Vagina (tissue), 2 donors: Measurements from ENCODE around the gene E2F1.

Source experiments
- CTCF ChIP-seq, 3 experiments: fragments of 450-650 bp in 2 of 3; fragments of 200-600 bp in 1 of 3; sonication (generic) in 1 of 3; IDR thresholded peaks; one replicate each; pipeline ENCODE4 v1.5.1; 2017 to 2019; ENCODE audit warnings: antibody characterized with exemption in 3 of 3, mild to moderate bottlenecking in 2 of 3, moderate library complexity in 2 of 3
- POLR2AphosphoS5 ChIP-seq, 2 donors: sonication (generic); formaldehyde crosslinking; IDR thresholded peaks; one replicate each; pipeline ENCODE4 v1.9.0; 2017; ENCODE audit warnings: antibody characterized with exemption in 2 of 2, mild to moderate bottlenecking in 2 of 2, low read depth in 1 of 2; ENCODE audit not compliant: insufficient read depth in 1 of 2

GRCh38 chr20:33645396-33645795, 40.8 kb downstream of the E2F1 start:
- no peak for TF ChIP-seq CTCF (IDR thresholded peaks at IDR 0.05)
- no peak for TF ChIP-seq POLR2AphosphoS5 (IDR thresholded peaks at IDR 0.05; ENCODE audit: insufficient read depth in 1 of 2, low read depth in 1 of 2)
